ENCODE data around the gene ACTR8.

GRCh38 chr3:53845881-53846133, 36.1 kb downstream of the ACTR8 start:
- TF ChIP-seq POLR2A (IDR thresholded peaks at IDR 0.05) (no peak), CTCF (IDR thresholded peaks at IDR 0.05) (no peak)
